SW 1271 (cell line): Measurements from ENCODE around the gene ACOT12.
"Not testable (repeated sequence)": the region's sequence is repeated elsewhere in the genome, so short reads cannot be mapped to it uniquely, and the experiment has no call there.

Source experiments
- DNase-seq, 2 experiments: peaks; one replicate each; lab custom pipeline; 2025; lab: John Stamatoyannopoulos, UW

The ACOT12 gene

DNA sequence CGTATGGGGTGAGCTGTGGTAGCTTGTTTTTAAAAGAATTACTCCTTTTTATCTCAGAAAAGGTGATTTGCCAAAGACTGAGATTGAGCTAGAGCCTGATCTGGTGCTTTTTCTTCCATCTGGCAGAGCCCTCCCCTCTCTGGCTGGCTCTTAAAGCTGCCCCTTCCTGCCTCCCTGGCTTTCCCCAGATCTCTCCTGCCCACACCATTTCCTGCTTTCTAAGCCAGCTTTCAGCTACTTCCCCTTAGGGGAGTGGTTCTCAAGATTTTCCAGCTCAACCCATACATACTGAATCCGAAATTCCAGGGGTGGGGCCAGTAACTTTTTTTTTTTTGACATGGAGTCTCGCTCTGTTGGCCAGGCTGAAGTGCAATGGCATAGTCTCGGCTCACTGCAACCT, 4.8 kb upstream of the ACOT12 start:
- DNase-seq: no peak

GRCh38 chr5:81397176-81397575, 3.2 kb upstream of the ACOT12 start:
- DNase-seq: no peak

- no peak for DNase-seq
Measured at GRCh38 chr5:81395262-81395661, 1.3 kb upstream of the ACOT12 start.

DNA sequence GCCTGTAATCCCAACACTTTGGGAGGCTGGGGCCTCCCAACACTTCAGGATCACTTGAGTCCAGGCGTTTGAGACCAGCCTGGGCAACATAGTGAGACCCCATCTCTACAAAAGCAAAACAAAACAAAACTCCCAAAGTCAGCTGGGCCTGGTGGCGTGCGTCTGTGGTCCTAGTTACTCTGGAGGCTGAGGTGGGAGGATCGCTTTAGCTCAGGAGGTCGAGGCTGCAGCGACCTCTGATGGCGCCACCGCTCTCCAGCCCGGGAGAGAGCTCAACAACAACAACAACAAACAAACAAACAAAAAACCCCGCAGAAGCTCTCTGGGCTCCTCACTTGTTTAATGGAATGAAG, 528 bp downstream of the ACOT12 start:
- DNase-seq: no peak

- no peak for DNase-seq
Measured at GRCh38 chr5:81389025-81389424, 4.9 kb downstream of the ACOT12 start.

GRCh38 chr5:81388169-81388568, 5.8 kb downstream of the ACOT12 start:
- no peak for DNase-seq

GRCh38 chr5:81383867-81384266, 10.1 kb downstream of the ACOT12 start:
- no peak for DNase-seq

DNA sequence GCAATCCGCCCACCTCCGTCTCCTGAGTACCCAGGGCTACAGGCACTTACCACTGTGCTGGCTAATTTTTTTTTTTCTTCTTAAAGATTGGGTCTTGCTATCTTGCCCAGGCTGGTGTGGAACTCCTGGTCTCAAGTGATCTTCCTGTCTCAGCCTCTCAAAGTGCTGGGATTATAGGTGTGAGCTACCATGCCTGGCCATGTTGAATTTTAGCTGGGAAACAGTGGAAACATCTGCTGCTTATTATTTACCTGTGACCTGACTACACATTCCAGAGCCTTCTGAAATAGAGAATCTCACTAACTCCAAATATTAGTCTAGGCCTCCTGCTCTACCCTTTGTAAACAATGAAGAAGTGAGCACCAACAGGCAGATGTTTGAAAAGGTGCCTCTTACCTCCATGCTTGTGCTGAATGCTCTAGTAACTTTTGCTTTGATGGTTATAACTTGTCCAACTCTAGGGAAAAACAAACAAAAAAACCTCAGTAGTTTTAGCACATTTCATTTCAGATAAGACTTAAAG, 22.5 kb downstream of the ACOT12 start:
- no peak for DNase-seq

GRCh38 chr5:81370912-81371311, 23.0 kb downstream of the ACOT12 start:
- DNase-seq: no peak

DNA sequence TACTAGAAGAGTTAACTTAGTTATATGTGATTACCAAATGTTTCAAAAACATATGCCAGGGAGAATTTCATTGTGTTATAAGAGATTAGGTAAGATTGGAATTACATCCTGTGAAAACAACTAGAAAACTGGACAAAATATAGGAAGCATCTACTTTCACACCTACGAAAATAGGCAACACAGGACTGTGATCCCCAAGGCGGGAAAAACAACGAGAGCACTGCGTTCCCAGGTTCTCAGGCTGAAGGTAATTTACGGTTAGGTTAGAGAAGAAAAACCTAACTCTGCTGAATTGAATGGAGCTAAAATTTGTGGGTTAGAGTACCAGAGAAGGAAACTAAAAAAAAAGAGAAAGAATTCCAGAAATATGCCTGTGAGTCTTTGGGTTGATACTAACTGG, 28.4 kb downstream of the ACOT12 start:
- no peak for DNase-seq

DNA sequence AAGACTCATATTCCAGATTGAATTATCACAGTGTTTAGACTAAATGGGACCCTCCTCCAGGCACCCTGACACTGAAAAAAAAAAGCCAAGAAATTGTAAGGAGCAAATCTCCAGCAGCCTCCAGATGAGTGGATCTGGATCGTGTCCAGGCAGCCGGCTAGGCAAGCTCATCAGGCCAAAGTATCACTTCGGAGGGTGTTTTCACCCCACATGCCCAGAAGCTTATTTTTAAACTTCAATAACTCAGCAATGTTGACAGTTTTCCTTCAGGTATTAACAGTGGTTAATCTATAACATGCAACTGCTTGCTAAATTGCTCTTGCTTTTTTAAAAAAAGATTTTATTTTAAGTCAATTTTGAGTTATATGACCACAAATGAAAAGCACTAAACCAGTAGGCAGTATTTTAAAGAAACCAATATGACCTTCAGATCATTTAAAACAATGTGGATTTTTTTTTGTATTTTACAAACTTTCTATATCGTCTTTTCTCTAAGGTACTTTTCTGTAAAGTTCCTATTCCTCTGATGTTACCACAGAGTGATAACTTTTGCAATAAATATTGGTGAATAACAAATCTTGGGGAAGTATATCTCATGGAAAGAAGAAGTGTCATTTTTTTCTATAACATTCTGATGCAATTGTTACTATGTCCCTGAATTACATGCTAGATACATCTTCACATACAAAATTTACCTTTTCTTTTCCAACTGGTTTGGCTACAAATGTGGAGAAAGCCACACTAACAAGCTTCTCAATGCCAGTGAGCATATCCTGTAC, 30.7 kb downstream of the ACOT12 start:
- DNase-seq: no peak

DNA sequence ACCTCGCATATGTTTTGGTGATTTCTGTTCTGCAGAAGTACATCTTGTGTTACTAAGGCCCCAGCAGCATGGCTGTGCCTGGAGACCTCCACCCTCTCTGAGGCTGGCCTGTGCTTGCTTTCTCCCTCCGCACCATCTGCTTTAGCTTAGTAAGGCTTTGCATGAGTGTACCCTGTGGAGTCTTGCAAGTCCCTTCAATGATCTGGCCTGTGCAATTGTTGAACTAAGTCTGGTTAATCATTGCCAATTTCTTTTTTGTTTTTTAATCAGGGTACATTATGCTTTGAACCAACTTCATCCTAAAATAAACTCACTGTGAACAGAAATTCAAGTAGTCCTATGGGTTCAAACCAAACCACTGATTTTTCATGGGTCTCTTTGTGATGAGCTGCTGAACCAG, 32.3 kb downstream of the ACOT12 start:
- no peak for DNase-seq

DNA sequence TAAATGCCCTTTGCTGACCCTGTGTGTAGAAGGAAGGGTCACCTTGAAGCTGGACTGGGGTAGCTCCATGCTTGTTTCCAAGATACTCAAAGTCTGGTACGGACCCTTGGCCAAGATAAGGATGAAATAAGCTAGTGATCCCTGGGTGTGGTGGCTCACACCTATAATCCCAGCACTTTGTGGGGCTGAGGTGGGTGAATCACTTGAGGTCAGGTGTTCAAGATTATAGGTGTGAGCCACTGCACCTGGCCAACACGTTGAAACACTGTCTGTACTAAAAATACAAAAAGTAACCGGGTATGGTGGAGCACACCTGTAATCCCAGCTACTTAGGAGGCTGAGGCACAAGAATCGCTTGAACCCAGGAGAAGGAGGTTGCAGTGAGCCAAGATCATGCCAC, 33.3 kb downstream of the ACOT12 start:
- DNase-seq: no peak

DNA sequence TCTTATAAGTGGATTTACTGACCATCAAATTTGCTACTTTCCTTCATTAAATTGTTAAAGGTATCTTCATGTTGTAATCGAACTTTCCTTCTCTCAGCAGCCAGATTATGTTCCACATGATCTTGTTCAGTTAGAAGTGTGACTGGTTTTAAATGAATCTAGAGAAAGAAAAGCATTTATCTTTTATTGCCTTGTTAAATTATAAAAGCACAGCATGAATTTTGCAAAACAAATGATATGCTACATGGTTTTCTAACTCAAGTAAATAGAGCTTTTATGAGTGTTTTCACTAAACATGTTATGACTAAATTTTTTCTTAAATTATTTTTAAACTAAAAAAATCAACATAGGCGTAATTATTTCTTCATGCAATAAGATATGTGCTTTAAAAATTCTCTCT, 34.1 kb downstream of the ACOT12 start:
- DNase-seq: no peak

- DNase-seq: no peak
Measured at GRCh38 chr5:81359108-81359507, 34.8 kb downstream of the ACOT12 start.

- DNase-seq: no peak
Measured at GRCh38 chr5:81355291-81356251, 38.4 kb downstream of the ACOT12 start.

- no peak for DNase-seq
Measured at GRCh38 chr5:81354093-81354492, 39.8 kb downstream of the ACOT12 start.

- DNase-seq: no peak
Measured at GRCh38 chr5:81353189-81353588, 40.7 kb downstream of the ACOT12 start.

- no peak for DNase-seq
Measured at GRCh38 chr5:81350507-81350906, 43.4 kb downstream of the ACOT12 start.

DNA sequence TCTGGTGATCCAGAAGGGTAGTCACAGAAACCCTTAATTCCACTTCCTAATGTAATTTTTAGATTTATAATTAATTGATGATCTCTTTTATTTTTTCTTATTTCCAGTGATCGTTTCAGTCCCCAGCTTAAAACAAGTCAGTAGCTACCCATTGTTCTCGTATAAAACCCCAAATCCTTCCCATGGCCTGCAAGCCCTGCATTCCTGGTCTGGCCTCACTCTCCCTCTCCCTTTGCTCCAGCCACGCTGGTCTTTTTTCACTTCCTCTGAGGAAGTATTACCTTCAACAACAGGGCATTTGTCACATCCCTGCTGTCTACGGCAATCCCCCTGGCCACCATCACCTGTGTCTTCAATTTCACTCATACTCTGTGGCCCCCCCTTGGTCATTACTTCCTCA, 44.8 kb downstream of the ACOT12 start:
- no peak for DNase-seq

GRCh38 chr5:81345411-81346003, 48.4 kb downstream of the ACOT12 start:
- DNase-seq: no peak

DNA sequence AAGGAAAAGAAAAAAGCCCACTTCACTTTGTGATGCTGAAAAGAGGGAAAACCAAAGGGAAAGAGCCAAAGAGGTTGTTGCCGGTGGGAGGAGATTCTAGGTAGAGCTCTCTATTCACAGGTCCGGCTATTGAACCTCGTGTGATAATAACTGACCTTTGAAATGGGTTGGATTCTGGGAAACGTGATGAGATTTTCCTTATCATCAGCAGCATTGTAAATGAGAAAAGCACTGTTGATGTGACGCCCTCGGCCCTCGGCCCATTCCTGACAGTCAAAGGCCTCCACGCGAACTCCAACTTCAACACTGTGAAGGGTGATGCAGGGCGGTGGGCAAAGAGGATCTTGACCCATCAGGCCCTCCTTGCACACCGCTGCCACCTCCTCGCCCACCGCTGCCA, 49.2 kb downstream of the ACOT12 start:
- DNase-seq: no peak

DNA sequence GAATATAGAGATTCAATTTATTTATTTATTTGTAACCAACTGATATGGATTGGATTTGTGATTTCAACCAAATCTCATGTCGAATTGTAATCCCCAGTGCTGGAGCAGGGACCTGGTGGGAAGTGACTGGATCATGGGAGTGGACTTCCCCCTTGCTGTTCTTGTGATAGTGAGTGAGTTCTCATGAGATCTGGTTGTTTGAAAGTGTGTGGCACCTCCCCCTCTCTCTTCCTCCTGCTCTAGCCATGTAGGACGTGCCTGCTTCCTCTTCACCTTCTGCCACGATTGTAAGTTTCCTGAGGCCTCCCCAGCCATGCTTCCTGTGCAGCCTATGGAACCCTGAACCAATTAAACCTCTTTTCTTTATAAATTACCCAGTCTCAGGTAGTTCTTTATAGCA, 55.7 kb downstream of the ACOT12 start:
- DNase-seq: not testable (repeated sequence)
